Mesendoderm (in vitro differentiated cells): ENCODE data around the gene ISM2. TPM values are rescaled to one million over a fixed set of nuclear protein-coding genes. Genes with fewer than 3 reads are reported as not detected.
A peak's percentile ranks its signal among the peaks of the same experiment; 100 is the strongest.
"Not testable (repeated sequence)": the region's sequence is repeated elsewhere in the genome, so short reads cannot be mapped to it uniquely, and the experiment has no call there.

Experiments used
- DNase-seq: peaks from one replicate; pipeline ENCODE4 v3.0.0; 2013
- H2AK5ac ChIP-seq: 2 replicates; pipeline ENCODE4 v1.6.1; 2013; ENCODE audit warnings: low read length, inconsistent platforms
- H2BK120ac ChIP-seq: 2 replicates; pipeline ENCODE4 v1.6.1; 2013; ENCODE audit warnings: low read depth, mild to moderate bottlenecking, low read length, moderate library complexity, mixed read lengths
- H2BK15ac ChIP-seq: replicated peaks from 2 replicates; pipeline ENCODE4 v1.6.1; 2013; ENCODE audit warnings: low read depth, mild to moderate bottlenecking, moderate library complexity
- H2BK5ac ChIP-seq: 2 replicates; pipeline ENCODE4 v1.6.1; 2013; ENCODE audit warnings: low read length, inconsistent platforms
- H3K18ac ChIP-seq: 2 replicates; pipeline ENCODE4 v1.6.1; 2013; ENCODE audit warnings: mild to moderate bottlenecking, low read length, mixed read lengths
- H3K23ac ChIP-seq: one replicate; pipeline ENCODE4 v1.6.1; 2013; ENCODE audit warnings: low read length
- H3K27ac ChIP-seq: 2 replicates; pipeline ENCODE4 v1.5.1; 2013; ENCODE audit warnings: low read depth, mild to moderate bottlenecking, inconsistent platforms, low read length, moderate library complexity
- H3K27me3 ChIP-seq: 2 replicates; pipeline ENCODE4 v1.6.1; 2013; ENCODE audit warnings: low read length, control low read depth, mild to moderate bottlenecking, inconsistent platforms; ENCODE audit not compliant: insufficient read depth, poor library complexity
- H3K36me3 ChIP-seq: 2 replicates; pipeline ENCODE4 v1.6.1; 2013; ENCODE audit warnings: low read length, inconsistent platforms; ENCODE audit not compliant: control insufficient read depth, insufficient read depth
- H3K4ac ChIP-seq: one replicate; pipeline ENCODE4 v1.6.1; 2013; ENCODE audit warnings: low read depth, mild to moderate bottlenecking, low read length, moderate library complexity
- H3K4me1 ChIP-seq: 2 replicates; pipeline ENCODE4 v1.6.1; 2013; ENCODE audit warnings: low read depth, low read length, inconsistent platforms; ENCODE audit not compliant: control insufficient read depth
- H3K4me2 ChIP-seq: 2 replicates; pipeline ENCODE4 v1.6.1; 2013; ENCODE audit warnings: low read length
- H3K4me3 ChIP-seq: 2 replicates; pipeline ENCODE4 v1.5.1; 2013; ENCODE audit warnings: mild to moderate bottlenecking, low read length
- H3K56ac ChIP-seq: one replicate; pipeline ENCODE4 v1.6.1; 2013; ENCODE audit warnings: low read length
- H3K79me1 ChIP-seq: 2 replicates; pipeline ENCODE4 v1.6.1; 2013; ENCODE audit warnings: low read length, inconsistent platforms
- H3K79me2 ChIP-seq: 2 replicates; pipeline ENCODE4 v1.6.1; 2013; ENCODE audit warnings: mild to moderate bottlenecking, low read length; ENCODE audit not compliant: control insufficient read depth, insufficient read depth
- H3K9ac ChIP-seq: 2 replicates; pipeline ENCODE4 v1.6.1; 2013; ENCODE audit warnings: low read length, inconsistent platforms
- H4K5ac ChIP-seq: one replicate; pipeline ENCODE4 v1.6.1; 2013; ENCODE audit warnings: low read length
- H4K8ac ChIP-seq: one replicate; pipeline ENCODE4 v1.6.1; 2013; ENCODE audit warnings: low read depth, mild to moderate bottlenecking, control low read depth, low read length, moderate library complexity
- WGBS: extraction: QIAGEN DNeasy Blood & Tissue Kit; methylation state at CpG from one replicate; pipeline ENCODE4 v1.1.7; 2013; ENCODE audit warnings: low lambda C conversion rate, missing lambda C conversion rate; ENCODE audit not compliant: insufficient coverage; ENCODE audit errors: extremely low coverage; 5-methylcytosine and 5-hydroxymethylcytosine counted together
- polyA plus RNA-seq, 2 experiments: library from polyadenylated mRNA; stranded (reverse); fragments of 200-250 nt; gene quantifications; one replicate each; pipeline ENCODE4 v1.2.3, GENCODE V29; 2013

Gene ISM2
- 0.35 TPM for polyA plus RNA-seq (2013, experiment 1 of 2)
- polyA plus RNA-seq (2013, experiment 2 of 2) = 0.56 TPM

GRCh38 chr14:77498120-77498979 is at the start of gene ISM2:
Gene ISM2, minus strand, starts transcription at chr14:77498816. Its CDS starts 23 bp downstream, at chr14:77498793.
- Histone ChIP-seq H3K4ac (no peak within 1 kb of the TSS), H3K4me1 (no peaks in the 10 kb centered on the region), H4K5ac (no peak within 1 kb of the TSS), H3K23ac (no peak within 1 kb of the TSS), H3K56ac (peak within 1 kb of the TSS; percentile 76), H2BK5ac (no peak within 1 kb of the TSS), H3K36me3 (no peaks in the 10 kb centered on the region), H2AK5ac (no peak within 1 kb of the TSS), H3K4me3 (peak within 1 kb of the TSS; percentile 29), H3K79me2 (no peaks in the 10 kb centered on the region), H3K27me3 (peaks cover 8% of the 10 kb centered on the region), H3K18ac (no peak within 1 kb of the TSS), H3K27ac (no peak within 1 kb of the TSS), H3K9ac (peak within 1 kb of the TSS; percentile 40), H2BK120ac (no peak within 1 kb of the TSS), H4K8ac (no peak within 1 kb of the TSS), H2BK15ac (no peak within 1 kb of the TSS), H3K79me1 (no peaks in the 10 kb centered on the region), H3K4me2 (peak within 1 kb of the TSS; percentile 78)
- no CpG with 5 or more reads among the region's 104 CpGs for WGBS
- peak; percentile 46 for DNase-seq

GRCh38 chr14:77547512-77548180 is 49.0 kb upstream of the ISM2 start:
- WGBS = no CpG with 5 or more reads among the region's 8 CpGs
- no peak overlapping the region for H2AK5ac ChIP-seq
- no peak overlapping the region for H3K4me3 ChIP-seq

DNA sequence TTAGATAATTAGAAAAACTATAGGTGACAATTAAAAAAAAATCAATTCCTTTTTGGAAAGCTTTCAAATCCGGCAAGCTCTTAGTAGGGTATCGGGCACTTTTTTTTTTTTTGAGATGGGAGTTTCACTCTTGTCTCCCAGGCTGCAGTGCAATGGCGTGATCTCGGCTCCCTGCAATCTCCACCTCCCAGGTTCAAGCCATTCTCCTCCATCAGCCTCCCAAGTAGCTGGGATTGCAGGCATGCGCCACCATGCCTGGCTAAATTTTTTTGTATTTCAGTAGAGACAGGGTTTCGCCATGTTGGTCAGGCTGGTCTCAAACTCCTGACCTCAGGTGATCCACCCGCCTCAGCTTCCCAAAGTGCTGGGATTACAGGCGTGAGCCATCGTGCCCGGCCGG is 46.6 kb upstream of the ISM2 start:
- not testable (repeated sequence) for H4K5ac ChIP-seq, H3K79me2 ChIP-seq, H2BK120ac ChIP-seq, H2AK5ac ChIP-seq, H3K9ac ChIP-seq, H3K4me3 ChIP-seq, DNase-seq, H3K4ac ChIP-seq, H3K27me3 ChIP-seq, H3K4me1 ChIP-seq, H3K56ac ChIP-seq, H3K23ac ChIP-seq, H4K8ac ChIP-seq, H3K18ac ChIP-seq, H3K79me1 ChIP-seq, H2BK5ac ChIP-seq, H3K4me2 ChIP-seq, H2BK15ac ChIP-seq, H3K27ac ChIP-seq, H3K36me3 ChIP-seq
- WGBS = no CpG with 5 or more reads among the region's 11 CpGs

More at GRCh38 chr14:77547512-77548180, 49.0 kb upstream of the ISM2 start:
- Histone ChIP-seq H3K18ac (no peak overlapping the region), H2BK120ac (no peak overlapping the region), H3K4me2 (no peak overlapping the region), H3K79me2 (no peaks in the 10 kb centered on the region), H3K79me1 (no peaks in the 10 kb centered on the region), H2BK15ac (no peak overlapping the region), H3K27ac (no peak overlapping the region), H3K36me3 (peaks cover 3% of the 10 kb centered on the region), H2BK5ac (no peak overlapping the region), H3K27me3 (no peaks in the 10 kb centered on the region), H3K4me1 (no peaks in the 10 kb centered on the region), H3K23ac (no peak overlapping the region), H3K56ac (no peak overlapping the region), H3K9ac (no peak overlapping the region), H4K8ac (no peak overlapping the region), H3K4ac (no peak overlapping the region), H4K5ac (no peak overlapping the region)
- DNase-seq = peak; percentile 8

DNA sequence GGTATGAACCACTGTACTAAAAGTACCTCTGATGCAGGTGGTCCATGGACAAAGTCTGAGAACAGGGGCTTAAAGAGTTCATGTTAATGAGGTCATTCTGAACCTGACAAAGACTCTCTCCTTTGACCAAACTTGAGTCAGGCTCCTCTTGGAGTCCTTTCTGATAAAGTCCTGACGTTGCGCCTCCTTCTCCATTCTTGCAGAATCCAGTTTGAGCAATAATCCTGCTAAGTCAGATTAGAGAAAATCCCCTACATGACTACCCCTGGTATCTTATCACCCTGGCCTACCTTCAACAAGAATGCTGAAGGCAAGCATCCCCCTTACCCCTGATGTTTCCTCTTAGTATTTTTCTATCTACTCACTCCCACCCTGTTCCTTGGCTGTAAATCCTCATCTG is 46.0 kb upstream of the ISM2 start:
- no peak overlapping the region for H3K18ac ChIP-seq
- H3K56ac ChIP-seq = no peak overlapping the region
- H3K79me2 ChIP-seq = no peaks in the 10 kb centered on the region
- H4K5ac ChIP-seq = no peak overlapping the region
- H3K27ac ChIP-seq = no peak overlapping the region
- no peak overlapping the region for H2BK15ac ChIP-seq
- H2BK5ac ChIP-seq = no peak overlapping the region
- no peaks in the 10 kb centered on the region for H3K27me3 ChIP-seq
- H3K9ac ChIP-seq = no peak overlapping the region
- H4K8ac ChIP-seq = no peak overlapping the region
- H3K36me3 ChIP-seq = peaks cover 3% of the 10 kb centered on the region
- H3K23ac ChIP-seq = no peak overlapping the region
- no peaks in the 10 kb centered on the region for H3K79me1 ChIP-seq
- no peak overlapping the region for H3K4me2 ChIP-seq
- H3K4me3 ChIP-seq = no peak overlapping the region
- no CpG with 5 or more reads among the region's 2 CpGs for WGBS
- peak; percentile 8 for DNase-seq
- H3K4ac ChIP-seq = no peak overlapping the region
- no peak overlapping the region for H2AK5ac ChIP-seq
- H2BK120ac ChIP-seq = no peak overlapping the region
- no peaks in the 10 kb centered on the region for H3K4me1 ChIP-seq

DNA sequence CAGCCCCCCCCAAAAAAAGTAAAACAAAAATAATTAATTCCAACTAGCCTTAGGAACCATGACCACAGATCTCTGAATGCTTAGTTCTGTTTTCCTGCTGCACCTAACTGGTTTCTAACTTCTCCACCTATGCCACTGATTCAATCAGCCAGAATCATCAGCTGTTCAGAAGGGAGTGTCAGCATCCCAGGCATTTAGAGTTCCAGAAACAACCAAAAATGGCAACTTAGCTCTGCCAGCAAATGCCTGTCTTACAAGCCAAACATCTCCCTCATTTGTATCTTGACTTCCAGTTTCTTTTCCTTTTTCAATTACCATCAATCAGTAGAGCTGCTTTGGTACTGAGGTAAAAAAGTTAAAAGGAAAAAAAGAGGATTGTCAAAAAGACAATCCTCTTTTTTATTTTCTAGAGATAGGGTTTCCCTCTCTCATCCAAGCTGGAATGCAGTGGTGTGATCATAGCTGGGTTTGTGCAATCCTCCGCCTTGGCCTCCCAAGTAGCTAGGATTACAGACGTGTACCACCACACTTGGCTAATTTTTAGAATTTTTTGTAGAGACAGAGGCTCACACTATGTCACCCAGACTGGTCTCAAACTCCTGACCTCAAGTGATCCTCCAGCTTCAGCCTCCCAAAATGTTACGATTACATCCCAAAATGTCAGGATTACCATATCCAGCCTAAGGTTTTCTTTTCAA is 45.2 kb upstream of the ISM2 start:
- Histone ChIP-seq H3K4me2 (no peak overlapping the region), H2BK15ac (no peak overlapping the region), H2BK120ac (no peak overlapping the region), H3K4me1 (no peaks in the 10 kb centered on the region), H3K79me1 (no peaks in the 10 kb centered on the region), H3K9ac (no peak overlapping the region), H3K36me3 (no peaks in the 10 kb centered on the region), H3K4ac (no peak overlapping the region), H4K8ac (no peak overlapping the region), H3K27me3 (no peaks in the 10 kb centered on the region), H3K56ac (no peak overlapping the region), H3K79me2 (no peaks in the 10 kb centered on the region), H3K18ac (no peak overlapping the region), H3K23ac (no peak overlapping the region), H2AK5ac (no peak overlapping the region), H4K5ac (no peak overlapping the region), H2BK5ac (no peak overlapping the region), H3K4me3 (no peak overlapping the region), H3K27ac (no peak overlapping the region)
- WGBS = no CpG with 5 or more reads among the region's 3 CpGs
- DNase-seq = no peak
